GM23338 (cell line): ENCODE data around the gene HSPB8. TPM values are rescaled to one million over a fixed set of nuclear protein-coding genes. Genes with fewer than 3 reads are reported as not detected.

Experiments used
- ATAC-seq: fragments of 200-7000 bp; cut with Tn5 transposase; 3 replicates; pipeline ENCODE4 v1.9.1; 2020
- DNase-seq: peaks from one replicate; pipeline ENCODE4 v3.0.0-alpha.2; 2015; ENCODE audit warnings: low spot score
- H2AFZ ChIP-seq: fragments of 200-600 bp; sonication (generic); 2 replicates; pipeline ENCODE4 v1.8.0; 2016; ENCODE audit warnings: antibody characterized with exemption, mild to moderate bottlenecking, moderate library complexity
- H3F3A ChIP-seq: fragments of 200-600 bp; sonication (generic); replicated peaks from 2 replicates; pipeline ENCODE4 v1.8.0; 2017; ENCODE audit warnings: antibody characterized with exemption, mixed run types, low read depth
- H3K27ac ChIP-seq: fragments of 200-600 bp; sonication (generic); 2 replicates; pipeline ENCODE4 v1.6.1; 2016; ENCODE audit warnings: low read depth
- H3K27me3 ChIP-seq: fragments of 200-600 bp; sonication (generic); 2 replicates; pipeline ENCODE4 v1.8.0; 2016; ENCODE audit warnings: mild to moderate bottlenecking, mixed run types, moderate library complexity; ENCODE audit not compliant: insufficient read depth
- H3K36me3 ChIP-seq: fragments of 200-600 bp; sonication (generic); 2 replicates; pipeline ENCODE4 v1.8.0; 2016; ENCODE audit warnings: mild to moderate bottlenecking; ENCODE audit not compliant: insufficient read depth
- H3K4me1 ChIP-seq: fragments of 200-600 bp; sonication (generic); 2 replicates; pipeline ENCODE4 v1.8.0; 2016; ENCODE audit warnings: mild to moderate bottlenecking, moderate library complexity; ENCODE audit not compliant: insufficient read depth
- H3K4me2 ChIP-seq: fragments of 200-600 bp; sonication (generic); 2 replicates; pipeline ENCODE4 v1.7.1; 2017; ENCODE audit warnings: mixed run types
- H3K4me3 ChIP-seq: fragments of 200-600 bp; sonication (generic); 2 replicates; pipeline ENCODE4 v1.6.1; 2016; ENCODE audit warnings: mixed run types
- H3K79me2 ChIP-seq: fragments of 200-600 bp; sonication (generic); replicated peaks from 2 replicates; pipeline ENCODE4 v1.8.0; 2017; ENCODE audit warnings: mild to moderate bottlenecking; ENCODE audit not compliant: insufficient read depth
- H3K9me2 ChIP-seq: fragments of 200-600 bp; sonication (generic); 2 replicates; pipeline ENCODE4 v1.8.0; 2017; ENCODE audit not compliant: insufficient read depth
- H4K20me1 ChIP-seq: fragments of 200-600 bp; sonication (generic); replicated peaks from 2 replicates; pipeline ENCODE4 v1.8.0; 2017; ENCODE audit warnings: mild to moderate bottlenecking; ENCODE audit not compliant: insufficient read depth
- H3K27ac Mint-ChIP-seq: 2 replicates; pipeline ENCODE4 v1.8.0; 2020; ENCODE audit warnings: inconsistent platforms, mild to moderate bottlenecking, moderate library complexity, mixed read lengths
- H3K27me3 Mint-ChIP-seq: 3 replicates; pipeline ENCODE4 v1.8.0; 2022; ENCODE audit warnings: low read depth, mild to moderate bottlenecking, moderate library complexity, mixed read lengths, inconsistent platforms; ENCODE audit not compliant: insufficient read depth, poor library complexity
- H3K36me3 Mint-ChIP-seq: 3 replicates; pipeline ENCODE4 v1.8.0; 2021; ENCODE audit warnings: low read depth, mild to moderate bottlenecking, inconsistent platforms, moderate library complexity, mixed read lengths
- H3K4me1 Mint-ChIP-seq: 3 replicates; pipeline ENCODE4 v1.8.0; 2020; ENCODE audit warnings: mild to moderate bottlenecking, inconsistent platforms, mixed read lengths
- H3K4me3 Mint-ChIP-seq: 3 replicates; pipeline ENCODE4 v1.8.0; 2021; ENCODE audit warnings: moderate library complexity, mild to moderate bottlenecking, inconsistent platforms, mixed read lengths
- H3K9me3 Mint-ChIP-seq: 3 replicates; pipeline ENCODE4 v1.8.0; 2020; ENCODE audit warnings: moderate library complexity, mild to moderate bottlenecking, inconsistent platforms, mixed read lengths
- EZH2phosphoT487 ChIP-seq: fragments of 200-600 bp; sonication (generic); IDR thresholded peaks from one replicate; pipeline ENCODE4 v1.8.1; 2018; ENCODE audit warnings: antibody characterized with exemption; ENCODE audit not compliant: unreplicated experiment
- NANOG ChIP-seq: IDR thresholded peaks from 2 replicates; pipeline ENCODE4 v1.6.1; 2016; ENCODE audit warnings: antibody characterized with exemption, borderline replicate concordance
- POLR2AphosphoS5 ChIP-seq: IDR thresholded peaks from 2 replicates; pipeline ENCODE4 v1.6.1; 2016; ENCODE audit warnings: antibody characterized with exemption, low read depth
- polyA plus RNA-seq: library from polyadenylated mRNA; unstranded; fragments of >200 nt; fragmentation: Nextera tagmentation; extraction: Ambion mirVana; gene quantifications from 2 replicates; pipeline ENCODE4 v1.2.1, GENCODE V29; 2016
- total RNA-seq: library from RNA; depleted of rRNA; stranded (reverse); fragments of >200 nt; shearing (Covaris generic); gene quantifications from 2 replicates; pipeline ENCODE4 v1.2.3, GENCODE V29; 2014
- TF ChIP-seq, protein P1 (sequence below): fragments of 250-450 bp; sonication (Bioruptor Pico); IDR thresholded peaks from 2 replicates; pipeline ENCODE4 v1.5.0; 2020; ENCODE audit warnings: mild to moderate bottlenecking, moderate library complexity
- TF ChIP-seq, protein P2 (sequence below), 2 experiments: fragments of 200-600 bp in 1 of 2; sonication (generic) in 1 of 2; conservative IDR thresholded peaks; 2 replicates each; pipeline versions ENCODE4 v1.5.1 to v1.6.1; 2016 to 2017; ENCODE audit warnings: antibody characterized with exemption in 2 of 2, low read depth in 2 of 2, mild to moderate bottlenecking in 2 of 2, moderate library complexity in 1 of 2

Gene HSPB8
- total and polyA plus RNA-seq, 2 experiments from 2014 or later, result 3.5 to 4.8 TPM

DNA sequence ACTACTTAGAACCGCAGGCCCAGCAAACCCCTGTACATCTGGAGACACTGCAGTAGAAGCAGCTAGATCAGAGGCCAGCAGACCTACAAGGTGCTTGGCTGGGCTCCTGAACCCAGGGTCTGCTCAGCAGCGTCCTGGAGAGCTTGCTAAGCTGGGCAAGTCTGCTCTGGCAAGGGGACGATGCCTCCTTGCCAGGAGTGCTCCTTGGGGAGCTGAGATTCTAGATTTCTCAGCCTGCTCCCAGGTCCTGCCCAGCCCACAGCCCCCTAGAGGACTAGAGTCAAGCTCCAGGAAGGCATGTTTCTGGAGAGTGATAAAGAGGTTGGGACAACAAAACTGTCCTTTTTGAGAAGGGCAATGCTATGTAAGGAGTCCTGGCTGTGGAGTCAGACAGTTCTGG, 60.3 kb downstream of the HSPB8 start:
- Mint-ChIP-seq H3K4me3 (no peak overlapping the region), H3K27me3 (peaks cover 4% of the 10 kb centered on the region), H3K9me3 (peaks cover 3% of the 10 kb centered on the region; the same call in 1 of the 3 replicates), H3K27ac (no peak overlapping the region), H3K4me1 (peaks cover 34% of the 10 kb centered on the region), H3K36me3 (no peaks in the 10 kb centered on the region)
- H3K4me3 ChIP-seq, result no peak overlapping the region
- TF ChIP-seq, protein P1, sequence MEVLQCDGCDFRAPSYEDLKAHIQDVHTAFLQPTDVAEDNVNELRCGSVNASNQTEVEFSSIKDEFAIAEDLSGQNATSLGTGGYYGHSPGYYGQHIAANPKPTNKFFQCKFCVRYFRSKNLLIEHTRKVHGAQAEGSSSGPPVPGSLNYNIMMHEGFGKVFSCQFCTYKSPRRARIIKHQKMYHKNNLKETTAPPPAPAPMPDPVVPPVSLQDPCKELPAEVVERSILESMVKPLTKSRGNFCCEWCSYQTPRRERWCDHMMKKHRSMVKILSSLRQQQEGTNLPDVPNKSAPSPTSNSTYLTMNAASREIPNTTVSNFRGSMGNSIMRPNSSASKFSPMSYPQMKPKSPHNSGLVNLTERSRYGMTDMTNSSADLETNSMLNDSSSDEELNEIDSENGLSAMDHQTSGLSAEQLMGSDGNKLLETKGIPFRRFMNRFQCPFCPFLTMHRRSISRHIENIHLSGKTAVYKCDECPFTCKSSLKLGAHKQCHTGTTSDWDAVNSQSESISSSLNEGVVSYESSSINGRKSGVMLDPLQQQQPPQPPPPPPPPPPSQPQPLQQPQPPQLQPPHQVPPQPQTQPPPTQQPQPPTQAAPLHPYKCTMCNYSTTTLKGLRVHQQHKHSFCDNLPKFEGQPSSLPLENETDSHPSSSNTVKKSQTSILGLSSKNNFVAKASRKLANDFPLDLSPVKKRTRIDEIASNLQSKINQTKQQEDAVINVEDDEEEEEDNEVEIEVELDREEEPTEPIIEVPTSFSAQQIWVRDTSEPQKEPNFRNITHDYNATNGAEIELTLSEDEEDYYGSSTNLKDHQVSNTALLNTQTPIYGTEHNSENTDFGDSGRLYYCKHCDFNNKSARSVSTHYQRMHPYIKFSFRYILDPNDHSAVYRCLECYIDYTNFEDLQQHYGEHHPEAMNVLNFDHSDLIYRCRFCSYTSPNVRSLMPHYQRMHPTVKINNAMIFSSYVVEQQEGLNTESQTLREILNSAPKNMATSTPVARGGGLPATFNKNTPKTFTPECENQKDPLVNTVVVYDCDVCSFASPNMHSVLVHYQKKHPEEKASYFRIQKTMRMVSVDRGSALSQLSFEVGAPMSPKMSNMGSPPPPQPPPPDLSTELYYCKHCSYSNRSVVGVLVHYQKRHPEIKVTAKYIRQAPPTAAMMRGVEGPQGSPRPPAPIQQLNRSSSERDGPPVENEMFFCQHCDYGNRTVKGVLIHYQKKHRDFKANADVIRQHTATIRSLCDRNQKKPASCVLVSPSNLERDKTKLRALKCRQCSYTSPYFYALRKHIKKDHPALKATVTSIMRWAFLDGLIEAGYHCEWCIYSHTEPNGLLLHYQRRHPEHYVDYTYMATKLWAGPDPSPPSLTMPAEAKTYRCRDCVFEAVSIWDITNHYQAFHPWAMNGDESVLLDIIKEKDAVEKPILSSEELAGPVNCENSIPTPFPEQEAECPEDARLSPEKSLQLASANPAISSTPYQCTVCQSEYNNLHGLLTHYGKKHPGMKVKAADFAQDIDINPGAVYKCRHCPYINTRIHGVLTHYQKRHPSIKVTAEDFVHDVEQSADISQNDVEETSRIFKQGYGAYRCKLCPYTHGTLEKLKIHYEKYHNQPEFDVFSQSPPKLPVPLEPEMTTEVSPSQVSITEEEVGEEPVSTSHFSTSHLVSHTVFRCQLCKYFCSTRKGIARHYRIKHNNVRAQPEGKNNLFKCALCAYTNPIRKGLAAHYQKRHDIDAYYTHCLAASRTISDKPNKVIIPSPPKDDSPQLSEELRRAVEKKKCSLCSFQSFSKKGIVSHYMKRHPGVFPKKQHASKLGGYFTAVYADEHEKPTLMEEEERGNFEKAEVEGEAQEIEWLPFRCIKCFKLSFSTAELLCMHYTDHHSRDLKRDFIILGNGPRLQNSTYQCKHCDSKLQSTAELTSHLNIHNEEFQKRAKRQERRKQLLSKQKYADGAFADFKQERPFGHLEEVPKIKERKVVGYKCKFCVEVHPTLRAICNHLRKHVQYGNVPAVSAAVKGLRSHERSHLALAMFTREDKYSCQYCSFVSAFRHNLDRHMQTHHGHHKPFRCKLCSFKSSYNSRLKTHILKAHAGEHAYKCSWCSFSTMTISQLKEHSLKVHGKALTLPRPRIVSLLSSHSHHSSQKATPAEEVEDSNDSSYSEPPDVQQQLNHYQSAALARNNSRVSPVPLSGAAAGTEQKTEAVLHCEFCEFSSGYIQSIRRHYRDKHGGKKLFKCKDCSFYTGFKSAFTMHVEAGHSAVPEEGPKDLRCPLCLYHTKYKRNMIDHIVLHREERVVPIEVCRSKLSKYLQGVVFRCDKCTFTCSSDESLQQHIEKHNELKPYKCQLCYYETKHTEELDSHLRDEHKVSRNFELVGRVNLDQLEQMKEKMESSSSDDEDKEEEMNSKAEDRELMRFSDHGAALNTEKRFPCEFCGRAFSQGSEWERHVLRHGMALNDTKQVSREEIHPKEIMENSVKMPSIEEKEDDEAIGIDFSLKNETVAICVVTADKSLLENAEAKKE (CRISPR knock-in tag), result no peak
- TF ChIP-seq NANOG (no peak), EZH2phosphoT487 (no peak), POLR2AphosphoS5 (no peak)
- TF ChIP-seq, protein P2, sequence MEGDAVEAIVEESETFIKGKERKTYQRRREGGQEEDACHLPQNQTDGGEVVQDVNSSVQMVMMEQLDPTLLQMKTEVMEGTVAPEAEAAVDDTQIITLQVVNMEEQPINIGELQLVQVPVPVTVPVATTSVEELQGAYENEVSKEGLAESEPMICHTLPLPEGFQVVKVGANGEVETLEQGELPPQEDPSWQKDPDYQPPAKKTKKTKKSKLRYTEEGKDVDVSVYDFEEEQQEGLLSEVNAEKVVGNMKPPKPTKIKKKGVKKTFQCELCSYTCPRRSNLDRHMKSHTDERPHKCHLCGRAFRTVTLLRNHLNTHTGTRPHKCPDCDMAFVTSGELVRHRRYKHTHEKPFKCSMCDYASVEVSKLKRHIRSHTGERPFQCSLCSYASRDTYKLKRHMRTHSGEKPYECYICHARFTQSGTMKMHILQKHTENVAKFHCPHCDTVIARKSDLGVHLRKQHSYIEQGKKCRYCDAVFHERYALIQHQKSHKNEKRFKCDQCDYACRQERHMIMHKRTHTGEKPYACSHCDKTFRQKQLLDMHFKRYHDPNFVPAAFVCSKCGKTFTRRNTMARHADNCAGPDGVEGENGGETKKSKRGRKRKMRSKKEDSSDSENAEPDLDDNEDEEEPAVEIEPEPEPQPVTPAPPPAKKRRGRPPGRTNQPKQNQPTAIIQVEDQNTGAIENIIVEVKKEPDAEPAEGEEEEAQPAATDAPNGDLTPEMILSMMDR (conservative IDR thresholded peaks at IDR 0.05; ENCODE audit: low read depth in 2 of 2), result 0 out of 4 replicates have a peak, but pooled peaks of 1 of the 2 experiments have one; percentile 3
- H3K79me2 ChIP-seq, result no peaks in the 10 kb centered on the region
- H4K20me1 ChIP-seq, result no peaks in the 10 kb centered on the region
- H3K36me3 ChIP-seq, result no peaks in the 10 kb centered on the region
- no peak for ATAC-seq
- H3K4me2 ChIP-seq, result no peak overlapping the region
- H3K4me1 ChIP-seq, result peaks cover 21% of the 10 kb centered on the region
- no peak overlapping the region for H2AFZ ChIP-seq
- H3F3A ChIP-seq, result 0 out of 2 replicates have a peak, but pooled peaks cover 6% of the 10 kb centered on the region
- H3K9me2 ChIP-seq, result no peaks in the 10 kb centered on the region
- DNase-seq, result no peak
- no peak overlapping the region for H3K27ac ChIP-seq
- no peaks in the 10 kb centered on the region for H3K27me3 ChIP-seq
